DOHH2 (cell line): ENCODE measurements around the gene PEX3.

Experiments used
- H3F3A ChIP-seq: fragments of 200-600 bp; sonication (generic), shearing (Covaris generic); 2 replicates; pipeline ENCODE4 v1.6.0; 2016; ENCODE audit warnings: antibody characterized with exemption, mild to moderate bottlenecking; ENCODE audit not compliant: control insufficient read depth, insufficient read depth
- H3K27ac ChIP-seq: fragments of 200-600 bp; sonication (generic); 2 replicates; pipeline ENCODE4 v1.5.1; 2014; ENCODE audit warnings: low read depth, mild to moderate bottlenecking, low read length, moderate library complexity
- H3K27me3 ChIP-seq: fragments of 200-600 bp; sonication (generic); 2 replicates; pipeline ENCODE4 v1.6.1; 2014; ENCODE audit warnings: mild to moderate bottlenecking, low read length, mixed read lengths; ENCODE audit not compliant: control insufficient read depth
- H3K36me3 ChIP-seq: fragments of 200-600 bp; sonication (generic); 2 replicates; pipeline ENCODE4 v1.6.1; 2014; ENCODE audit warnings: mild to moderate bottlenecking, low read length, moderate library complexity, mixed read lengths; ENCODE audit not compliant: control insufficient read depth
- H3K4me1 ChIP-seq: fragments of 200-600 bp; sonication (generic); 2 replicates; pipeline ENCODE4 v1.6.1; 2014; ENCODE audit warnings: mild to moderate bottlenecking, low read length, mixed read lengths; ENCODE audit not compliant: control insufficient read depth
- H3K4me2 ChIP-seq: fragments of 200-600 bp; sonication (generic); 2 replicates; pipeline ENCODE4 v1.6.0; 2014; ENCODE audit warnings: mild to moderate bottlenecking, low read length, moderate library complexity
- H3K4me3 ChIP-seq: fragments of 200-600 bp; sonication (generic); 2 replicates; pipeline ENCODE4 v1.5.1; 2014; ENCODE audit warnings: mild to moderate bottlenecking, low read length, mixed read lengths
- H3K79me2 ChIP-seq: fragments of 200-600 bp; sonication (generic); 2 replicates; pipeline ENCODE4 v1.6.1; 2014; ENCODE audit warnings: mild to moderate bottlenecking, low read length, mixed read lengths; ENCODE audit not compliant: control insufficient read depth
- H3K9me2 ChIP-seq: fragments of 200-600 bp; sonication (generic); replicated peaks from 2 replicates; pipeline ENCODE4 v1.6.1; 2014; ENCODE audit warnings: mild to moderate bottlenecking, low read length, mixed read lengths; ENCODE audit not compliant: control insufficient read depth
- H3K9me3 ChIP-seq: fragments of 200-600 bp; sonication (generic); 2 replicates; pipeline ENCODE4 v1.6.1; 2014; ENCODE audit warnings: antibody characterized with exemption, low read length, mixed read lengths; ENCODE audit not compliant: control insufficient read depth, insufficient read depth
- H4K20me1 ChIP-seq: fragments of 200-600 bp; sonication (generic); 2 replicates; pipeline ENCODE4 v1.6.0; 2014; ENCODE audit warnings: low read depth, mild to moderate bottlenecking, antibody characterized with exemption, low read length, moderate library complexity; ENCODE audit not compliant: control insufficient read depth, insufficient read depth
- CTCF ChIP-seq: fragments of 200-600 bp; sonication (generic); IDR thresholded peaks from one replicate; pipeline ENCODE4 v1.5.1; 2014; ENCODE audit warnings: antibody characterized with exemption, mild to moderate bottlenecking, low read depth, low read length; ENCODE audit not compliant: poor library complexity, severe bottlenecking
- EZH2phosphoT487 ChIP-seq: fragments of 200-600 bp; sonication (generic); IDR thresholded peaks from 2 replicates; pipeline ENCODE4 v1.6.1; 2017; ENCODE audit warnings: borderline replicate concordance, mild to moderate bottlenecking, antibody characterized with exemption, low read length, moderate library complexity, mixed read lengths

PEX3 gene

GRCh38 chr6:143429970-143430369, 20.6 kb upstream of the PEX3 start:
- H3K9me2 ChIP-seq = no peaks in the 10 kb centered on the region
- no peaks in the 10 kb centered on the region for H3K27me3 ChIP-seq
- no peak overlapping the region for H3K4me3 ChIP-seq
- no peak overlapping the region for H3K27ac ChIP-seq
- H3K4me2 ChIP-seq = no peak overlapping the region
- no peaks in the 10 kb centered on the region for H3K4me1 ChIP-seq
- peaks cover 3% of the 10 kb centered on the region; the same call in 1 of the 2 replicates for H3F3A ChIP-seq
- H3K36me3 ChIP-seq = peaks cover 43% of the 10 kb centered on the region
- no peaks in the 10 kb centered on the region for H3K79me2 ChIP-seq
- H4K20me1 ChIP-seq = no peaks in the 10 kb centered on the region
- TF ChIP-seq CTCF (no peak), EZH2phosphoT487 (no peak)
- no peaks in the 10 kb centered on the region for H3K9me3 ChIP-seq

GRCh38 chr6:143431226-143431625, 19.4 kb upstream of the PEX3 start:
- peaks cover 52% of the 10 kb centered on the region for H3K36me3 ChIP-seq
- TF ChIP-seq CTCF = no peak
- TF ChIP-seq EZH2phosphoT487 = no peak

GRCh38 chr6:143432588-143432987, 18.0 kb upstream of the PEX3 start:
- peaks cover 54% of the 10 kb centered on the region for H3K36me3 ChIP-seq
- no peak for TF ChIP-seq CTCF
- H3K4me2 ChIP-seq = no peak overlapping the region

More at GRCh38 chr6:143431226-143431625, 19.4 kb upstream of the PEX3 start:
- Histone ChIP-seq H3F3A (peaks cover 3% of the 10 kb centered on the region; the same call in 1 of the 2 replicates), H3K9me2 (no peaks in the 10 kb centered on the region), H3K4me3 (no peak overlapping the region), H3K4me2 (no peak overlapping the region), H3K27me3 (no peaks in the 10 kb centered on the region), H4K20me1 (no peaks in the 10 kb centered on the region), H3K9me3 (no peaks in the 10 kb centered on the region), H3K4me1 (no peaks in the 10 kb centered on the region), H3K79me2 (no peaks in the 10 kb centered on the region), H3K27ac (no peak overlapping the region)

More at GRCh38 chr6:143432588-143432987, 18.0 kb upstream of the PEX3 start:
- no peaks in the 10 kb centered on the region for H3K4me1 ChIP-seq
- H3F3A ChIP-seq = peaks cover 2% of the 10 kb centered on the region
- H3K27ac ChIP-seq = no peak overlapping the region
- H3K9me2 ChIP-seq = no peaks in the 10 kb centered on the region
- H3K27me3 ChIP-seq = no peaks in the 10 kb centered on the region
- no peaks in the 10 kb centered on the region for H4K20me1 ChIP-seq
- H3K9me3 ChIP-seq = no peaks in the 10 kb centered on the region
- H3K4me3 ChIP-seq = no peak overlapping the region
- no peaks in the 10 kb centered on the region for H3K79me2 ChIP-seq
